Endothelial cell of umbilical vein (primary cell): ENCODE results near the gene RABGAP1.

ENCODE experiments used
- CTCF ChIP-seq, 2 donors: IDR thresholded peaks; 1 replicate in 1 of 2; 2 replicates in 1 of 2; pipeline ENCODE4 v1.5.1; 2011; ENCODE audit warnings: low read length in 2 of 2, mild to moderate bottlenecking in 2 of 2, moderate library complexity in 2 of 2, control low read depth in 1 of 2, inconsistent platforms in 1 of 2, low read depth in 1 of 2; ENCODE audit not compliant: insufficient read depth in 1 of 2; ENCODE audit errors: extremely low read depth in 1 of 2
- EZH2 ChIP-seq: IDR thresholded peaks from 2 replicates; pipeline ENCODE4 v1.6.1; 2012; ENCODE audit warnings: borderline replicate concordance, low read depth, mild to moderate bottlenecking, moderate library complexity, low read length, inconsistent platforms; ENCODE audit not compliant: severe bottlenecking

- TF ChIP-seq CTCF (IDR thresholded peaks at IDR 0.05; ENCODE audit: extremely low read depth in 1 of 2, insufficient read depth in 1 of 2, low read depth in 1 of 2, low read length in 2 of 2) (no peak), EZH2 (no peak)
Observed at GRCh38 chr9:123046406-123047195, 105.8 kb downstream of the RABGAP1 start.
